Stimulated activated CD4-positive, alpha-beta T cell treated with anti-CD3 and anti-CD28 coated beads, Interleukin-15, amount 100 ng/mL, for 48 hours (primary cell): ENCODE measurements around the gene PI4KA.

Experiments used
- DNase-seq, 2 donors: peaks; one replicate each; pipeline ENCODE4 v3.0.0-alpha.2; 2020; ENCODE audit warnings: low read depth in 2 of 2

Gene PI4KA

GRCh38 chr22:20816559-20816958 lies 42.1 kb downstream of the PI4KA start:
- no peak for DNase-seq

GRCh38 chr22:20815477-20816050 lies 43.0 kb downstream of the PI4KA start:
- no peak for DNase-seq

GRCh38 chr22:20814221-20814808 lies 44.3 kb downstream of the PI4KA start:
- no peak for DNase-seq

GRCh38 chr22:20813056-20813455 lies 45.6 kb downstream of the PI4KA start:
- DNase-seq = no peak

DNA sequence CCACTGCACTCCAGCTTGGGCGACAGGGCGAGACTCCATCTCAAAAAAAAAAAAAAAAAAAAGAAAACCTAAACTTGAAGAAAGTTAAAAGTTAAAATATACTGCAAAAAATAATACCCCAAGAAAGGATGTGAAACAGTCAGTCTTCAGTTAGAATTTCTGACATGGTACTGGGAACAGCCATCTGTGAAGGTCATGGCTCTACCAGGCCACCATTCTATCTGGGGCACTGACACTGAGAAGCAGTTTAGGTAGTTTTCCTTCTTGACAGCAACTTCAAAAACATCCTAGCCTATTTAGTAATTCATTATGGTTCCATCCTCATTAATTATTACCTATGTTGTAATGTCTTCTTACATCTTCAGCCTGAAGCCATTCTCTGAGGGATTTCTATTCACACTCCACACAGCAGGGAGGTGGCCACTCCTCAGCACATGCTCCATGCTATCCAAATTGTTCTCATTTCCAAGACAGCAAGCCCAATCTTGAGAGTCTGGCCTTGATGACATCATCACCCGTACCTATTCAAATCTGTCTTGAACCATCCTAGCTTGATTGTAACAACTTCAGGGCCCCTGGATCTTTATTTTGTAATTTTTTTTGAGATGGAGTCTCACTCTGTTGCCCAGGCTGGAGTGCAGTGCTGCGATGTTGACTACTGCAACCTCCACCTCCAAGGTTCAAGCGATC lies 46.5 kb downstream of the PI4KA start:
- no peak for DNase-seq

DNA sequence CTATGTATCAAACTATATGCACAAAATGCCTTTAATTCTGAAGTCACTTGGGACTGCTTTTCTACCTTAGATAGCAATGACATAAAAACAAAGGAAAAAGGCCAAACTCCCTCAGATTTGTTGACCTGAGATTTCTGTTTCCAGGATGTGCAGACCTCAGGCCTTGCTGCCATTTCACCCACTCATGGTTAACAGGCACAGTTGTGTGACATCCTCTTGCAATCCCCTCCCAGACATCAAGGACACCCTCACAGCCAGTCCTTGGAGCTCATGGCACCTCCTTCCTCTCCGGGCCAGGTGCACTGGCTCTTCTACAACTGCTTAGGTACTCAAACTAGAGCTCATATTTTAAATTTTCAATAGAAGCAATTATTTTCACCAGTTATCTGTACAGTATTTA lies 47.4 kb downstream of the PI4KA start:
- no peak for DNase-seq

DNA sequence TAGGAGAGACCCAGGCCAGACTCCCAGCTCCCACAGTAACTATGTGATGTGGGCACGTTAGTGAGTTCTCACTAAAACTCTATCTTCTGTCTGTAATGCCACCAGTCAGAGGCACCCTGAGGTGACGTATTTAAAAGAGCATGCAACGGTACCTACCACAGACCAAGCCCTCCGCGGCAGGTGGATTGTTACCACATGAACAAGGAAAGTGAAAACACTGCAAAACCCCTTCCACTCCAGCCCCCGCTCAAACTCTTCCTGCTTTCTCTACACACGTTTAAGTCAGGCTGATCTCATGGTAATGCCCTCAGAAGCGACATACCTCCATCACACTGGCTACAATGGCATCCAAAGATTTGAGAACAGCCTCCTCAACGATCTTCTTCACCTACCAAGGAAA lies 48.0 kb downstream of the PI4KA start:
- DNase-seq = no peak

DNA sequence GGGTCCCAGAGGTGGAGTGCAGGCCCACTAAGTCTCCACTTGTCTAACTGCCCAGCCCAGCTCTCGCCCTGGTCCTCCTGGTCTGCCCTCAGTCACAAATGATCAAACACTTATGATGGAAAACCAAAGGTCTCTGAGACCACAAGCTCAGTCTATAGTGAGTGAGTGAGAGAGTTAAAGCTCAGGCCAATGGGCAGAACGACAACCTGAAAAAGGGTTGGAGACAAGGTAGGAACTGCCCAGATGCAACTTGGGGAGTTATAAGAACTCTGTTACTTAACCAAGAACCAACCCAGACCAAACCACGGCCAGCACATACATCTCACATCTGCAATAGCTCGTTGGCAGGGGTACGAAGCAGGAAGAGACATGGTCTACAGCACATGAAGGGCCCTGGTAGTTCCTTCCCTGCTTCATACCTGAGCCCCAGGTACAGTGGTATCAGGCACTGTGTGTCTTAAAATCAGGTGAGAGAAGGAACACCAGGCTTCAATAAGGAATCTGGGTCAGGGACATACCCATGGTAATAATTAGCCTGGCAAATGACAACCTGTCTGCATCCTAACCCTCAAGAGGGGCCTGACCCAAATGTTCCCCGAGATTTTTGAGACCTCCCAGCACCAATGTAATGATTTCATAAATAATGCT lies 48.9 kb downstream of the PI4KA start:
- DNase-seq = no peak

DNA sequence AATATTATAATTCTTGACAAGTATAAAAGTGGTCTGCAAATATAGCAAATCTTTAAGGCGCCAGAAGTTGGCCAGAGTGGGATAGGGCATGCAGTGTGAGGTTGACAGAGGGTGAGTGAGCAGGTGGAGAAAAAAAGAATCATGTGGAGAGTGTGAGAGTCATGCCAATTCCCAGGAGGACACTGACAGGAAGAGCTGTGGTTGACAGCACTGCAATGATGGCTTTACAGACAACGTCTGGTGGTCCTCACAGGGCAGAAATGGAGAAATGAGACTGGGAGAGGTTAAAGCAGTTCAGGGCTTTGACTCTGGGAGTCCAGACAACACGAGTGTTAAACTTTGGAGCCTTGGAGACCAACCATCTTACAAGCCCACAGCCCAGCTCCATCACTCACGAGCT lies 49.8 kb downstream of the PI4KA start:
- no peak for DNase-seq

- DNase-seq = no peak
These were observed 51.3 kb downstream of the PI4KA start for GRCh38 chr22:20807315-20807752.

DNA sequence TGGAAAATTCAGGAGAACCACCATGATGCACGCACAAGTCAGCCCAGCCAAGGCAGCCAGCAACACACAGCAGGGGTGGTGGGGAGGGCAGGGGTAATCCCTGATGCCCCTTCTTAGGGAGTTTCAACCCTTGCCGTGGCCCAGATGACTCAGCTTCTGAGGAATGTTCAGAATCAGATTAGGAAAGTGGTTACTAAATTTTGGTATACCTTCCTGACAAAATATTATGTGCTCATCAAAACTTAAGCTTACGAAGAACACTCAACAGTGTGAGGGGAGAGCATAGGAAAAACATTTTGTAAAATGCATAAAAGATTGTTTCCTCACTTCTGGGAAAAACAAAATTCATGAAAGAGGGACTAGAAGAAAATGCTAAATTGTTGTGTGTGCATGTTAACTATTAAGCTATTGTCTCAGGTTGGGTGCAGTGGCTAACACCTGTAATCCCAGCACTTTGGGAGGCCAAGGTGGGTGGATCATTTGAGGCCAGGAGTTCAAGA lies 52.6 kb downstream of the PI4KA start:
- DNase-seq = no peak

DNA sequence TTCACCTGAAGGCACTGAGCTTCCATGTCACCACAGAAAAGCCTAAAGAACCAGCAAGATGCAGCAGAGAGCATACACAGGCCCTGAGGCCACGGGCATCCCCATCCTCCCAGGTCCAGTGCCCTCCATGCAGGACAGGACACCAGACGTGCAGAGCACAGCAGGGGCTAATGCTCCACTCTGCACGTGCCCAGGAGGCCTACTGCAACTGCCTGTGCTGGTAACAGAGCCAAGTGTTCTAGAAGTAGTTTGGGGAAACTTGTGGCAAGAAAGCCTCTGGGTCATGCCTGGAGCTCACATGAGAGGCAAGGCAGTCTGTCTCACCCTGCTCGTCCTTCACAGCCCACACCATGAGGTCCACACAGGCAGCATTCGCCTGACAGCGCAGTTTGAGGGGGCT lies 54.0 kb downstream of the PI4KA start:
- no peak for DNase-seq

- peak; percentile 6 to 12 for DNase-seq
These were observed 54.8 kb downstream of the PI4KA start for GRCh38 chr22:20803696-20804324.

- DNase-seq = no peak
These were observed 55.6 kb downstream of the PI4KA start for GRCh38 chr22:20802922-20803553.

GRCh38 chr22:20802452-20802851 lies 56.2 kb downstream of the PI4KA start:
- no peak for DNase-seq

- no peak for DNase-seq
These were observed 59.2 kb downstream of the PI4KA start for GRCh38 chr22:20799449-20799848.

- DNase-seq = no peak
These were observed 59.6 kb downstream of the PI4KA start for GRCh38 chr22:20798974-20799373.

DNA sequence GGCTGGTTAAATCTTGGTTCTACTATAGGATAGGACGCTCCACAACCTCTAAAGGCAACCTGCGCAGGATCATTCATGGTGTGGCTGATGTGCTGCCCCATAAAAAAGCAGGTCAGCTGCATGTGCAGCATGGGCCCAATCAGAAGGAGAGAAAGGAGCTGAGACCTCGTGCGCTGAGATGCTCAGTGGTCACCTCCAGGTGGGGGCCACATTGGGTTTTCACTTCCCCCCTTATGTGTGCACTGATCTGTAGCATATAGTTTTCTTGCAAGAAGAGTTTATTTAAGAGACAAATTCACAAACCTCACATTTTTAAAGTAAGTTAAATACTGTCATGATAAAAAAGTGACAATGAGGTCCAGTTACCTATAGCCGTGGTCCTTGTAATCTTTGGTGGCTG lies 60.4 kb downstream of the PI4KA start:
- DNase-seq = no peak

DNA sequence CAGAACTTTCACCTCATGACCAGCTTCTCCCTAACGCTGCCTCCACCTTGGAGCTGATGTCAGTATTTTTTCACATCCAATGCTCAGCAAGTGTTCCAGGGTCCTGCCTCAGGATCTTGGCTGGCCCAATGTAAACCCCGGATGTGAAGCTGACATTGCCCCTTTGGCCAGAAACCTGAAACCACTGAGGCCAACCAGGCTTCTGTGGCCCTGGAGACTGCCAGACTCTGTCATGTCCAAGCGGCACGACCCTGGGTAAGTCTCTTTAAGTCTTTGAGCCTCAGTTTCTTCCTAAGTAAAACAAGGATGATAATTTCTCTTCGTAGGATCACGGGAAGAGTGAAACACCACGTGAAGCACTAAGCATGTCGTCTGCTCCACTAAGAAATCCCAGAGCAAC lies 61.9 kb downstream of the PI4KA start:
- no peak for DNase-seq

DNA sequence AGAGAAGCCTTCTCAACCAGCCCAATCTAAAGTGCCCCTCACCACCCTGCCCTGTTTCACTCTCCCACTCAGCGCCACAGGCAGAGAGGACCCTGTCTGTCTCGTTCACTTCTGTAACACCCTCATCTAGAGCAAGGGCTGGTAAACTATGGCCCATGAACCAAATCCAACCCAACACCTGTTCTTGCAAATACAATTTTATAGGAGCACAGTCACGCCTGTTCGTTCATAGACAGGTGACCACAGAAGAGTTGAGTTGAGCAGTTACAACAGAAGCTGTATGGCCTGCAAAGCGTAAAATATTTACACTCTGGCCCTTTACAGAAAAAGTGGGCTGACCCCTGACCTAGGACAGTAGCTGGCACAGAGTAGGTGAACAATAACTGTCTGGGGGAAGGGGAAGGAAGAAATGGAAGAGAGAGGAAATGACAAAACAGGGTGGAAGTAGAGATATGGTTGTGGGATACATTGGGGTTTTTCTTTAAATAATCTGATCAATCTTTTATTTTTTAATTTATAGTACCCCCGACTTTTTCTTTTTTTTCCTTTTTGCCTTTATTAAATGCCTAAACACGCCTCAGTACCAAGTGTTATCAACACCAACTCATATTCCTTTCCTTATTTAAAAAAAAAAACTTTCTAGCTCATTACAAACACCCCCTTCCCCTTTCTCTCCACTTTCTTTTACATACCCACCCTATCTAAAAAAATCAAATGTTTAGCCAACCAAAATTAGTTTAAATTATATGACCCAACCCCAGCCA lies 63.8 kb downstream of the PI4KA start:
- no peak for DNase-seq
